ENCODE data around the gene SLC6A11.

SLC6A11 gene

GRCh38 chr3:10833855-10834414, 17.9 kb downstream of the SLC6A11 start:
- H3K4me1 ChIP-seq (ENCODE audit: control insufficient read depth, insufficient read depth, low read length) = no peaks in the 10 kb centered on the region
- no peaks in the 10 kb centered on the region for H3K36me3 ChIP-seq (ENCODE audit: control insufficient read depth, insufficient read depth, low read length)
- no peak overlapping the region for H3K4me3 ChIP-seq (ENCODE audit: low read length)
- no peaks in the 10 kb centered on the region for H3K27me3 ChIP-seq (ENCODE audit: control insufficient read depth, insufficient read depth, low read length)
- H3K9ac ChIP-seq (ENCODE audit: low read length) = no peak overlapping the region
- no peak overlapping the region for H3K27ac ChIP-seq (ENCODE audit: low read depth, low read length)

GRCh38 chr3:10834951-10835350, 18.9 kb downstream of the SLC6A11 start:
- H3K4me3 ChIP-seq (ENCODE audit: low read length) = no peak overlapping the region
- no peak overlapping the region for H3K9ac ChIP-seq (ENCODE audit: low read length)
- H3K27ac ChIP-seq (ENCODE audit: low read depth, low read length) = no peak overlapping the region
- no peaks in the 10 kb centered on the region for H3K4me1 ChIP-seq (ENCODE audit: control insufficient read depth, insufficient read depth, low read length)
- H3K36me3 ChIP-seq (ENCODE audit: control insufficient read depth, insufficient read depth, low read length) = no peaks in the 10 kb centered on the region
- no peaks in the 10 kb centered on the region for H3K27me3 ChIP-seq (ENCODE audit: control insufficient read depth, insufficient read depth, low read length)

GRCh38 chr3:10835406-10835805, 19.4 kb downstream of the SLC6A11 start:
- H3K4me1 ChIP-seq (ENCODE audit: control insufficient read depth, insufficient read depth, low read length) = no peaks in the 10 kb centered on the region
- no peaks in the 10 kb centered on the region for H3K27me3 ChIP-seq (ENCODE audit: control insufficient read depth, insufficient read depth, low read length)
- H3K27ac ChIP-seq (ENCODE audit: low read depth, low read length) = no peak overlapping the region
- H3K9ac ChIP-seq (ENCODE audit: low read length) = no peak overlapping the region
- no peak overlapping the region for H3K4me3 ChIP-seq (ENCODE audit: low read length)
- no peaks in the 10 kb centered on the region for H3K36me3 ChIP-seq (ENCODE audit: control insufficient read depth, insufficient read depth, low read length)

GRCh38 chr3:10836676-10837075, 20.6 kb downstream of the SLC6A11 start:
- Histone ChIP-seq H3K4me3 (ENCODE audit: low read length) (no peak overlapping the region), H3K9ac (ENCODE audit: low read length) (no peak overlapping the region), H3K27me3 (ENCODE audit: control insufficient read depth, insufficient read depth, low read length) (no peaks in the 10 kb centered on the region), H3K27ac (ENCODE audit: low read depth, low read length) (no peak overlapping the region), H3K36me3 (ENCODE audit: control insufficient read depth, insufficient read depth, low read length) (no peaks in the 10 kb centered on the region), H3K4me1 (ENCODE audit: control insufficient read depth, insufficient read depth, low read length) (no peaks in the 10 kb centered on the region)

- Histone ChIP-seq H3K4me3 (ENCODE audit: low read length) (no peak overlapping the region), H3K27me3 (ENCODE audit: control insufficient read depth, insufficient read depth, low read length) (no peaks in the 10 kb centered on the region), H3K36me3 (ENCODE audit: control insufficient read depth, insufficient read depth, low read length) (no peaks in the 10 kb centered on the region), H3K9ac (ENCODE audit: low read length) (no peak overlapping the region), H3K27ac (ENCODE audit: low read depth, low read length) (no peak overlapping the region), H3K4me1 (ENCODE audit: control insufficient read depth, insufficient read depth, low read length) (no peaks in the 10 kb centered on the region)
Measured at GRCh38 chr3:10837849-10838248, 21.8 kb downstream of the SLC6A11 start.

GRCh38 chr3:10839167-10839566, 23.1 kb downstream of the SLC6A11 start:
- no peak overlapping the region for H3K9ac ChIP-seq (ENCODE audit: low read length)
- H3K27ac ChIP-seq (ENCODE audit: low read depth, low read length) = no peak overlapping the region
- H3K36me3 ChIP-seq (ENCODE audit: control insufficient read depth, insufficient read depth, low read length) = no peaks in the 10 kb centered on the region
- no peaks in the 10 kb centered on the region for H3K4me1 ChIP-seq (ENCODE audit: control insufficient read depth, insufficient read depth, low read length)
- no peaks in the 10 kb centered on the region for H3K27me3 ChIP-seq (ENCODE audit: control insufficient read depth, insufficient read depth, low read length)
- no peak overlapping the region for H3K4me3 ChIP-seq (ENCODE audit: low read length)

- no peaks in the 10 kb centered on the region for H3K36me3 ChIP-seq (ENCODE audit: control insufficient read depth, insufficient read depth, low read length)
- H3K27ac ChIP-seq (ENCODE audit: low read depth, low read length) = no peak overlapping the region
- H3K9ac ChIP-seq (ENCODE audit: low read length) = no peak overlapping the region
- no peak overlapping the region for H3K4me3 ChIP-seq (ENCODE audit: low read length)
- no peaks in the 10 kb centered on the region for H3K4me1 ChIP-seq (ENCODE audit: control insufficient read depth, insufficient read depth, low read length)
- H3K27me3 ChIP-seq (ENCODE audit: control insufficient read depth, insufficient read depth, low read length) = no peaks in the 10 kb centered on the region
Measured at GRCh38 chr3:10841100-10841499, 25.1 kb downstream of the SLC6A11 start.

- Histone ChIP-seq H3K4me1 (ENCODE audit: control insufficient read depth, insufficient read depth, low read length) (no peaks in the 10 kb centered on the region), H3K27ac (ENCODE audit: low read depth, low read length) (no peak overlapping the region), H3K4me3 (ENCODE audit: low read length) (no peak overlapping the region), H3K36me3 (ENCODE audit: control insufficient read depth, insufficient read depth, low read length) (no peaks in the 10 kb centered on the region), H3K9ac (ENCODE audit: low read length) (no peak overlapping the region), H3K27me3 (ENCODE audit: control insufficient read depth, insufficient read depth, low read length) (no peaks in the 10 kb centered on the region)
Measured at GRCh38 chr3:10843378-10843777, 27.4 kb downstream of the SLC6A11 start.

- Histone ChIP-seq H3K36me3 (ENCODE audit: control insufficient read depth, insufficient read depth, low read length) (no peaks in the 10 kb centered on the region), H3K27ac (ENCODE audit: low read depth, low read length) (no peak overlapping the region), H3K9ac (ENCODE audit: low read length) (no peak overlapping the region), H3K27me3 (ENCODE audit: control insufficient read depth, insufficient read depth, low read length) (no peaks in the 10 kb centered on the region), H3K4me1 (ENCODE audit: control insufficient read depth, insufficient read depth, low read length) (no peaks in the 10 kb centered on the region), H3K4me3 (ENCODE audit: low read length) (no peak overlapping the region)
Measured at GRCh38 chr3:10845001-10845761, 29.2 kb downstream of the SLC6A11 start.

GRCh38 chr3:10845839-10846656, 30.0 kb downstream of the SLC6A11 start:
- Histone ChIP-seq H3K27ac (ENCODE audit: low read depth, low read length) (no peak overlapping the region), H3K36me3 (ENCODE audit: control insufficient read depth, insufficient read depth, low read length) (no peaks in the 10 kb centered on the region), H3K9ac (ENCODE audit: low read length) (no peak overlapping the region), H3K27me3 (ENCODE audit: control insufficient read depth, insufficient read depth, low read length) (no peaks in the 10 kb centered on the region), H3K4me1 (ENCODE audit: control insufficient read depth, insufficient read depth, low read length) (no peaks in the 10 kb centered on the region), H3K4me3 (ENCODE audit: low read length) (no peak overlapping the region)

- Histone ChIP-seq H3K4me3 (ENCODE audit: low read length) (no peak overlapping the region), H3K27me3 (ENCODE audit: control insufficient read depth, insufficient read depth, low read length) (peaks cover 3% of the 10 kb centered on the region), H3K9ac (ENCODE audit: low read length) (no peak overlapping the region), H3K4me1 (ENCODE audit: control insufficient read depth, insufficient read depth, low read length) (no peaks in the 10 kb centered on the region), H3K36me3 (ENCODE audit: control insufficient read depth, insufficient read depth, low read length) (no peaks in the 10 kb centered on the region), H3K27ac (ENCODE audit: low read depth, low read length) (no peak overlapping the region)
Measured at GRCh38 chr3:10846657-10846975, 30.6 kb downstream of the SLC6A11 start.

GRCh38 chr3:10848261-10848660, 32.2 kb downstream of the SLC6A11 start:
- Histone ChIP-seq H3K9ac (ENCODE audit: low read length) (no peak overlapping the region), H3K4me1 (ENCODE audit: control insufficient read depth, insufficient read depth, low read length) (no peaks in the 10 kb centered on the region), H3K27me3 (ENCODE audit: control insufficient read depth, insufficient read depth, low read length) (peaks cover 3% of the 10 kb centered on the region), H3K27ac (ENCODE audit: low read depth, low read length) (no peak overlapping the region), H3K4me3 (ENCODE audit: low read length) (no peak overlapping the region), H3K36me3 (ENCODE audit: control insufficient read depth, insufficient read depth, low read length) (no peaks in the 10 kb centered on the region)
